Renal pelvis (tissue), 4 donors: ENCODE measurements around the gene FUCA1. TPM values are rescaled to one million over a fixed set of nuclear protein-coding genes. Genes with fewer than 3 reads are reported as not detected.
"Not testable (repeated sequence)": the region's sequence is repeated elsewhere in the genome, so short reads cannot be mapped to it uniquely, and the experiment has no call there.

ENCODE experiments used
- DNase-seq: peaks from one replicate; pipeline ENCODE4 v3.0.0-alpha.2; 2013
- polyA plus RNA-seq, 3 donors: library from polyadenylated mRNA; unstranded; fragments of 120-200 nt; gene quantifications; one replicate each; pipeline ENCODE4 v1.2.1, GENCODE V29; 2013; ENCODE audit not compliant: insufficient read length in 3 of 3

Gene FUCA1
- polyA plus RNA-seq, 3 donors, result 35.3 to 40.4 (median 40.0) TPM

- DNase-seq, result no peak
Observed at GRCh38 chr1:23806280-23806679, 61.8 kb downstream of the FUCA1 start.

GRCh38 chr1:23805025-23805424 is 63.1 kb downstream of the FUCA1 start:
- no peak for DNase-seq

DNA sequence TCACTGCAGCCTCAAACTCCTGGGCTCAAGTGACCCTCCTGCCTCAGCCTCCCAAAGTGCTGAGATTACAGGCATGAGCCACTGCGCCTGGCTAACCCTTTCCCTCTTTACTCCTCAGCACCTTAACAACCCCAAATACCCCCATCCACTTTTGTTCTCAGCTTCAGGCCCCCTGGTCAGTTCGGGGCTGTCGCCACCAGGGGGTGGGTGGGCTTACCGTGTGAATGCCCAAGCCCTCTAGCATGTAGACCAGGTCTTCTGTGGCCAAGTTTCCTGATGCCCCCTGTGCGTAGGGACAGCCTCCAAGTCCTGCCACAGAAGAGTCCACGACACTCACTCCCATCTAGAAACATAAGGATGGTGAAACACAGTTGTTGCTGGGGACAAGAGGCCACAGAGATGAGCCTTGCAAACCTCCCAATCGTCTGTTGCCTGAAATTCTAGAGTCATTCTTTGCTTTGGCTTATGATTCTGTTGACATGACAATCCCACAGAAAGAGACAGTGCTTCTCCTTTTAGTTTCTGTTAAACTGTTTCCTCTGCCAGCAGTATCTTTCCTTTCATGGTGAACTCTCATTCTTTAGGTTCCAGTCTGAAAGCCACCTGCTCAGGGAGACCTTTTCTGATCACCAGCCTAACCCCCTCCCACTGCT is 63.8 kb downstream of the FUCA1 start:
- no peak for DNase-seq

- DNase-seq, result no peak
Observed at GRCh38 chr1:23803674-23804073, 64.4 kb downstream of the FUCA1 start.

- not testable (repeated sequence) for DNase-seq
Observed at GRCh38 chr1:23802809-23803342, 65.2 kb downstream of the FUCA1 start.

- no peak for DNase-seq
Observed at GRCh38 chr1:23801876-23802275, 66.2 kb downstream of the FUCA1 start.

GRCh38 chr1:23801338-23801748 is 66.7 kb downstream of the FUCA1 start:
- DNase-seq, result no peak

GRCh38 chr1:23800400-23801337 is 67.4 kb downstream of the FUCA1 start, which contains the start of gene GALE:
Gene GALE (minus strand): TSS chr1:23800754. CDS start chr1:23799007, 1,747 bp downstream.
- peak; percentile 95 for DNase-seq

DNA sequence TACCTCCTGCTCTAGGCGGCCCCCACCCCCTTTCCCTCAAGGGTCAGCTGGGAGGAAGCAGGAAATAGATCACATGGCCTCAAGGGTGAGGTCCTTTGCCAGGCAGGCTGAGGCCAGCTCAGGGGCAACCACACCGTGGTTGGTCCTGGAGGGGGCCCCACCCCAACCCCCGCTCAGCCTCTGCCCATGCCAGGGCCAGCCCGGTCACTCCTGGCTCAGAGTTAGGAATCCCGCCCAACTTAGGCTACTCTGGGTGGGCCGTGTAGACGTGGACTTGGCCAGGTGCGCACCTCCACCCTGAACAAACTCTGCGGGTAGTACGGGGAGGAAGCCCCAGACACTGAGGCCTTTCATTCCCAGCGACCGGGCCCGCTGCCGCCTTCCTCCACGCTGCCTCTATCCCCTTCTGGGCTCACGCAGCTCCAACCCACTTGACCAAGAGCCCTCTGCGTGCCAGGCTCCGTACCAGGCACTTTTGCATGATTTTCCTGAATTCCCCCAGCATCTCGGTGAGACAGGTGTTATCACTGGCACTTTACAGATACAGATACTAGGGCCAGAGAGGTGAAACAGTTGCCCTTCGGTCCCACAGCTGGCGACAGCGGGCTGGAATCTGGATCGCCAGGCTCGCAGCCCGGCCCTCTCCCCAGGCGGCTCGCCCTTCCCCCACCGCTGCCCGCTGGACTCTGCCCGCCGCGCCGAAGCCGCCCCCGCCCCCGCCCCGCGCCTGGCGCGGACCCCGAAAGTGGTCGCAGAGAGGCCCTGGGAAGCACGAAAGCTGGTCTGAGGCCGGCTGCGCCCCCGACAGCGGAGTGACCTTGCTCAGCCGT is 68.3 kb downstream of the FUCA1 start:
- DNase-seq, result peak; percentile 35

DNA sequence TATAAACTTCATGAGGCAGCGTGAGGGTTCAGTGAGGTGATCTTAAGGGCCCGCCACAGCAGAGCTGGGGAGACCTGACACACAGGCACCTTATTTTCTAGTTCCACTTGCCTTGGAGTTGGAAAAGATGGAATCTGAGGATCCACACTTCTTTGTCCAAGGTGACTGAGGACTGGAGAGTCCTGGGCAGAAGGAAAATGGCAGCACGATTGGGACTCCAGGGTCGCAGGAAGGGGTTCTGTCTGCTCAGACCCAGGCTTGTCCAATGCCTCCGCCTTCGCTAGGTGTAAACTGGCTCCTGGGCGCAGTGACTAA is 68.9 kb downstream of the FUCA1 start:
- no peak for DNase-seq

GRCh38 chr1:23798662-23799142 is 69.4 kb downstream of the FUCA1 start:
- DNase-seq, result no peak

- no peak for DNase-seq
Observed at GRCh38 chr1:23797478-23798448, 70.3 kb downstream of the FUCA1 start.

DNA sequence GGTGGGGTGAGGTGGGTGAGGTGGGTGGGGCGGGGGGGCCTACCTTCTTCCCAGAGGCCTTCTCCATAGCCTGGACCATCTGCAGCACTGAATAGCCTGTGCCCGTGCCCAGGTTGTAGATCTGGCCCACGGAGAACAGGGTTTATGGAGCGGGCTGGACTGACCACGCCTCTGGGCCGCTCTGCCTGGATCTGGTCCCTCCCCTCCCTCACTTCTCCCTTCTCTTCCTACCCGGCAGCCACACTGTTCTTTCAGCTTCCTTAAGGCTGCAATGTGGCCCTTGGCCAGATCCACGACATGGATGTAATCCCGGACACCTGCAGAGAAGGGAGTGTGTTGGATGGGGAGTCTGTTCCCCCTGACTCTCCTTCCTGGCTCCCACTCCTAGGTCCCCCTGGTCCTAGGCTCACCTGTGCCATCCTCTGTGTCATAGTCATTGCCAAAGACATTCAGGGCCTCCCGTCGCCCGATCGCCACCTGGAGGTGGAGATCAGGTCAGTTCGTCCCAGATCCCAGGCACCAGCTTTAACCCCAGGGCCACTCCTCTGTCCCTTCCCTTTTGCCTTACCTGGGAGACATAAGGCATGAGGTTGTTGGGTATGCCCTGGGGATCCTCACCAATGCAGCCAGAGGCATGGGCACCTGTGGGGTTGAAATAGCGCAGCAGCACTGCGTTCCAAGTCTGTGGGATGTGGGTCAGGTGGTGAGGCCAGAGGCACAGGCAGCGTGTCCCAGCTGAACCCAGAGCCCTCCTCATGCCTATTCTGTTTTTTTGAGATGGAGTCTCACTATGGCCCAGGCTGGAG is 71.4 kb downstream of the FUCA1 start:
- DNase-seq, result no peak

DNA sequence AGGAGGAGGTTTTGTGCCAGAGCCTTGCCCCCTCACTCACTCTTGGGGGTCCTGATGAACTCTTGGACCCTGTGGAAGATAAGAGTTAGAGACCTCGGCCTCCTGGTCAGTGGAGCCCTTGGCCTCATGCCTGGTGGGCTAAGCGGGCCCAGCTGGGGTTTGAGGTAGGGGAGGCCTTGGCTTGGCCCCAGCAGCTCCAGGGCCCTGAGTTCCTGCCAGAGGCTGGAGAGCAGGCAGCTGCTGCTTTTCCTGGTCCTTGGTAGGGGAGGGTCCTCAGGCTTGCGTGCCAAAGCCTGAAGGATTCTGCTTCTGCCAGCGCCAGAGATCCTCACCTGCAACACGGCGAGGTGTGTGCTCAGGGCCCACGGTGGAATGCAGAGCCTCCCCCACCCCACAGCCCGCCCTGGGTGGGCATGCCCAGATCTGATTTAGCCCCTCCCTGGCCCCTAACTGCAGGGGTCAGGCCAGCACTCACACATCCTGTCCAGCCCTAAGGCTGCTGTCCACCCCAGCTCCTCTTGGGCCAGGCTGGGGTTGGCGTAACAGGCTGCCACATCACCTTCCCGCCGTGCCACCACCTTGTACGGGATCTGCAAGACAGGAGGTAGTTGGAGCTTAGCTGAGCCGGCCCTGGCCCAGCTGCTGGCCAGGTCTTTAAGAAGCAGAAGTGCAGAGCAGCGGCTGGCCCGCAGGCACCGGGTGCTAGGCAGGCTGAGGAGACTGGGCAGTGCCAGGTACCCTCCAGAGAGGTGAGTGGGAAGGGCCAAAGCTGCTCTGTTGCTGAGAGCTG is 72.2 kb downstream of the FUCA1 start:
- no peak for DNase-seq
